Cardiac fibroblast (primary cell): ENCODE results near the gene CGGBP1.

Source experiments
- DNase-seq, 2 donors: peaks; one replicate each; pipeline versions ENCODE4 v3.0.0 to v3.0.0-alpha.2; 2010; ENCODE audit warnings: low read depth in 2 of 2
- H3K4me3 ChIP-seq, 2 donors: replicated peaks in 1 of 2; 1 replicate in 1 of 2; 2 replicates in 1 of 2; pipeline ENCODE4 v1.5.1; 2011; ENCODE audit warnings: low read depth in 2 of 2, low read length in 2 of 2, mild to moderate bottlenecking in 2 of 2, moderate library complexity in 1 of 2
- CTCF ChIP-seq: IDR thresholded peaks from one replicate; pipeline ENCODE4 v1.5.1; 2011; ENCODE audit warnings: low read depth, mild to moderate bottlenecking, low read length, inconsistent platforms

Gene CGGBP1

GRCh38 chr3:88058581-88059379 is at the start of gene CGGBP1, which contains the start of gene ZNF654:
Gene CGGBP1 (minus strand): TSS chr3:88059005. CDS start chr3:88055976, 3,029 bp downstream.
Gene ZNF654 (plus strand): TSS chr3:88059255. CDS start chr3:88059320, 65 bp downstream.
- DNase-seq: peak; percentile 99
- no peak for TF ChIP-seq CTCF

GRCh38 chr3:88105325-88105724 is 46.5 kb upstream of the CGGBP1 start:
- peak; percentile 50 to 79 for DNase-seq
- H3K4me3 ChIP-seq: no peak overlapping the region
- no peak for TF ChIP-seq CTCF

More at GRCh38 chr3:88058581-88059379, at the start of gene CGGBP1, which contains the start of gene ZNF654:
- peak within 1 kb of the TSS; percentile 73 to 87 for H3K4me3 ChIP-seq

- no peak for DNase-seq
- no peak overlapping the region for H3K4me3 ChIP-seq
- TF ChIP-seq CTCF: no peak
Measured at GRCh38 chr3:88101142-88101541, 42.3 kb upstream of the CGGBP1 start.

GRCh38 chr3:88093266-88093665 is 34.5 kb upstream of the CGGBP1 start:
- H3K4me3 ChIP-seq: no peak overlapping the region
- no peak for DNase-seq
- TF ChIP-seq CTCF: no peak

- no peak for TF ChIP-seq CTCF
- no peak for DNase-seq
- H3K4me3 ChIP-seq: no peak overlapping the region
Measured at GRCh38 chr3:88092270-88092669, 33.5 kb upstream of the CGGBP1 start.

- DNase-seq: no peak
- H3K4me3 ChIP-seq: no peak overlapping the region
- no peak for TF ChIP-seq CTCF
Measured at GRCh38 chr3:88090681-88091080, 31.9 kb upstream of the CGGBP1 start.
